Stimulated activated CD8-positive, alpha-beta memory T cell treated with anti-CD3 and anti-CD28 coated beads, Interleukin-2, amount 100 ng/mL, for 48 hours (primary cell): ENCODE results near the gene EML3.
"Not testable (repeated sequence)": the region's sequence is repeated elsewhere in the genome, so short reads cannot be mapped to it uniquely, and the experiment has no call there.

ENCODE experiments used
- DNase-seq, 2 donors: peaks; one replicate each; pipeline ENCODE4 v3.0.0-alpha.2; 2020; ENCODE audit warnings: low read depth in 2 of 2

EML3 gene, protein sequence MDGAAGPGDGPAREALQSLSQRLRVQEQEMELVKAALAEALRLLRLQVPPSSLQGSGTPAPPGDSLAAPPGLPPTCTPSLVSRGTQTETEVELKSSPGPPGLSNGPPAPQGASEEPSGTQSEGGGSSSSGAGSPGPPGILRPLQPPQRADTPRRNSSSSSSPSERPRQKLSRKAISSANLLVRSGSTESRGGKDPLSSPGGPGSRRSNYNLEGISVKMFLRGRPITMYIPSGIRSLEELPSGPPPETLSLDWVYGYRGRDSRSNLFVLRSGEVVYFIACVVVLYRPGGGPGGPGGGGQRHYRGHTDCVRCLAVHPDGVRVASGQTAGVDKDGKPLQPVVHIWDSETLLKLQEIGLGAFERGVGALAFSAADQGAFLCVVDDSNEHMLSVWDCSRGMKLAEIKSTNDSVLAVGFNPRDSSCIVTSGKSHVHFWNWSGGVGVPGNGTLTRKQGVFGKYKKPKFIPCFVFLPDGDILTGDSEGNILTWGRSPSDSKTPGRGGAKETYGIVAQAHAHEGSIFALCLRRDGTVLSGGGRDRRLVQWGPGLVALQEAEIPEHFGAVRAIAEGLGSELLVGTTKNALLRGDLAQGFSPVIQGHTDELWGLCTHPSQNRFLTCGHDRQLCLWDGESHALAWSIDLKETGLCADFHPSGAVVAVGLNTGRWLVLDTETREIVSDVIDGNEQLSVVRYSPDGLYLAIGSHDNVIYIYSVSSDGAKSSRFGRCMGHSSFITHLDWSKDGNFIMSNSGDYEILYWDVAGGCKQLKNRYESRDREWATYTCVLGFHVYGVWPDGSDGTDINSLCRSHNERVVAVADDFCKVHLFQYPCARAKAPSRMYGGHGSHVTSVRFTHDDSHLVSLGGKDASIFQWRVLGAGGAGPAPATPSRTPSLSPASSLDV

DNA sequence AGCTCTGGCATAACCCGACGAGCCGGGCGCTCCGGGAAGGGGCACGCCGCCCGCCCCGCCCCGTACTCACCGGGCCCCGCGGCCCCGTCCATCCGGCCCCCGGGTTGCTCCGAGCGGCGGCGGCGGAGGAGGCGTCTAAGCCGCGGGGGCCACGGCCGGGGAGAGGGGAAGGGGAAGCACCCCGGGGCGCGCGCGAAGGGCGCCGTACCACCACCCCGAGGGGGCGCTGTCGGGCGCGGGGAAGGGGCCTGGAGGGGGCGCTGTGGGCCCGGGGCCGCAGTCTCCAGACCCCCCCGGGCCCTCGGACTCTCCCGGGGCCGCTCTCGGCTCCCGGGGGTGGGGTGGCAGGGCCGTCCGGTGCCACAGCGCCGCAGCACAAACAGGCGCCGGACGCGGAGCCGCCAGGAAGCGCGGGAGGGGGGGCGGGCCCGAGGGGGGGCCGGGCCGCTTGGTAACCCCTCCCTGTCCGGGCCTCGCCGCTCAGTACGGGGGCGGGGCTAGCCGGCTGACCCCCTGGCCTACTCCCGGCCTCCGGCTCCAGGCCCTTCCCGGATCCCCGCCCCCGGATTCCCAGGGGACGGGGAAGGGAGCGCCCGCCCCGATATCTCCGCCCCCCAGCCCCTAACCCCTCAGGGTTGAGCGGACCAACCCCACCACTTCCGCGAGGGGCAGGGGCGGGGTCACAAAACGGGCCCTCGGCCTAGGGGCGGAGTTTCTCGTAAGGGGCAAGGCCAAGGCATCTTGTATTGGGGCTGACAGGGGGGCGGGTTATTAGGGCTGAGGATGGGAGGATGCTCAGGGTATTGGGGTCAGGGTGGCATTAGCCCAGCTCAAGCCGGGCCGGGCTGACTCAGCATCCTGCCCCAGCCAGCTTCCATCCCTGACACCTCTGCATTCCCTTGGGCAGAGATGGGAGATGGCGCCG, at the start of gene EML3, which contains the start of gene ROM1:
Gene EML3, minus strand, starts transcription at position 410 of the 925 bp plus-strand sequence. Its CDS starts 318 bp downstream, at position 92.
Gene ROM1, plus strand, starts transcription at position 892 of the 925 bp plus-strand sequence. Its CDS starts 25 bp downstream, at position 917.
- DNase-seq, result peak; percentile 78 to 81

GRCh38 chr11:62656796-62657429, 44.3 kb upstream of the EML3 start:
- DNase-seq, result no peak

DNA sequence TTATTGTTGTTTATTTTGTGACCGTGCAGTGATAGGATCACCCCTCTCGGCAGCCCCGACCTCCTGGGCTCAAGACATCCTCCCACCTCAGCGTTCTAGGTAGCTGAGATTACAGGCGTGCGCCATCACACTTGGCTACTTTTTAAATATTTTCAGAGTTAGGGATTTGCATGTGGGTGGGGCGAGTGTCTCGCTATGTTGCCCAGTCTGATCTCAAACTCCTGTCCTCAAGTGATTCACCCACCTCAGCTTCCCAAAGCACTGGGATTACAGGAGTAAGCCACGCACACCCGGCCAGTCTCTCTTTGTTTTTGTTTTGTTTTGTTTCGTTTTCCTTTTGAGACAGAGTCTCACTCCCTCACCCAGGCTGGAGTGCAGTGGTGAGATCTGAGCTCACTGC, 41.7 kb upstream of the EML3 start:
- no peak for DNase-seq

DNA sequence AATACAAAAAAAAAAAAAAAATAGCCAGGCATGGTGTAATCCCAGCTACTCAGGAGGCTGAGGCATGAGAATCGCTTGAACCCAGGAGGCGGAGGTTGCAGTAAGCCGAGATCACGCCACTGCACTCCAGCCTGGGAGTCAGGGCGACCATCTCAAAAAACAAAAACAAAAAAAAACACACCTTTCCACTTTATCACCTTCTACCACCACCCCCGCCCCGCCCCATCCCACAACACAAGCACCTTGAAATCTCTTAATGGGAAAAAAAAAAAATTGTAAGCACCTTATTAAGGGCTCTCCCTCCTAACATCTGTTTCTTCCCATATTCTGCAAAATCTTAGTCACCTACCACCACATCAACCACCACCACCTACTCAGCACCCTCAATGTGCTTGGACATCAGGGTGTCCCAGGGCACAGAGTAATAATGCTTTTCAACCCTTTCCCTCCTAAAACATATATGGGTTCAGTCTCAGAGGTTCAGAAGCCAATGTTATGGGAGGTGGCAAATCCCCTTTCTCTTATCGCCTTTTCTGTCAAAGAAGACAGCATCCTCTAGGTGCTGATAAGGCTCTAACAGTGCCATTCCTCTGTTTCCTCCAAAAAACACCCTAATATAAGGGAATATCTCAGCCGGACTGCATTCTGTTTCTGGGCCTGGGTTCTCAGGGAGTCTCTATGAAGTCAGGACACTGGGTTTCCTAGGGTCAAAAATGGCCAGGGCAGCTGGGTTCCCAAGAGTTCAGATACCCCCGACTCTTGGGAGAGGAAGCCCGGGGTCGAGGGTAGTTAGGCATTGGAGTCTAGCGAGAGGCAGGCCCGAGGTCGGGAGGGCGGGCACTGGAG, 39.8 kb upstream of the EML3 start:
- no peak for DNase-seq

DNA sequence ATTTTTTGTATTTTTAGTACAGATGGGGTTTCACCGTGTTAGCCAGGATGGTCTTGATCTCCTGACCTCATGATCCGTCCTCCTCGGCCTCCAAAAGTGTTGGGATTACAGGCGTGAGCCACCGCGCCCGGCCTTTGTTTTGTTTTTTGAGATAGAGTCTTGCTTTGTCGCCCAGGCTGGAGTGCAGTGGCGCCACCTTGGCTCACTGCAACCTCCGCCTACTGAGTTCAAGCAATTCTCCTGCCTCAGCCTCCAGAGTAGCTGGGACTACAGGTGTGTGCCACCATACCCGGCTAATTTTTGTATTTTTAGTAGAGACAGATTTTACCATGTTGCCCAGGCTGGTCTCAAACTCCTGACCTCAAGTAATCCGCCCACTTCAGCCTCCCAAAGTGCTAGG, 37.7 kb upstream of the EML3 start:
- DNase-seq, result not testable (repeated sequence)

DNA sequence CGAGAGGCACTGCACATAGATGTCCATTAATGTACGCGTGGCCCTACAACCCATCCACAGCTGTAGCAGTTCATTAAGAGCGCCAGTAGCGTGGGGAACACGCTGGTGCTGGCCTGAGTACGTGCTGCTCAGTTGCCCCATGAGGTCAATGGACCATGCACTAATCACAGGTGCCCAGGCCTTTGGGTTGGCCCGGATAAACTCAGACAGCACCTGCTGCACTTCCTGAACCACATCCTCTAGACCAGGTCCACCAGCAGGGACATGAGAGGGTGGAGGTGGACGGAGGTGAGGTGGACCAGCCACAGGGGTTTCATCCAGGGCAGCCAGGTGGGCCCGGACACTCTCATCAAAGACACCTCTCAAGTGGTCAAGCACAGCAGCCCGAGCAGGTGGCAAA, 36.9 kb upstream of the EML3 start:
- DNase-seq, result no peak

DNA sequence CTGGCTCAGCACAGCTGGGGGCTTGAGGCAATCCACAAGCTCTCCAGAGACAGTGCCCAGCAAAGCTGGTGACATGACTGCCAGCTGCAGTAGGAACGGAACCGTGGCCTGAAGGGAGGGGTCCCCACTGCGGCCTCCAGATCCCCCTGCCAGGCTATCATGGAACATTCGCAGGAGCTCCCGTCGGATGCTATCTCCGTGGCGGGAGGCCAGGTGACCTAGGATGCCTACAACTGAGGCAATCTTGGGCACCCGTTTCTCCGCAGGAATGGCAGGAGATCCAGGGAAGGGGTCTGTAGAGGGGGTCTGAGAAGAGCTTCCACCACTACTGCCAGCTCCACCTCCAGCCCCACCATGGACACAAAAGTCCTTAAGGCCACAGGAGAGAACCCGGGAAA, 36.4 kb upstream of the EML3 start:
- no peak for DNase-seq

- DNase-seq, result no peak
These were observed 35.8 kb upstream of the EML3 start for GRCh38 chr11:62648185-62648966.

- DNase-seq, result no peak
These were observed 35.0 kb upstream of the EML3 start for GRCh38 chr11:62647609-62648005.

- DNase-seq, result no peak
These were observed 34.4 kb upstream of the EML3 start for GRCh38 chr11:62646825-62647608.

- peak; percentile 99 to 100 for DNase-seq
These were observed 33.6 kb upstream of the EML3 start, which contains the start of gene GANAB for GRCh38 chr11:62645946-62646824. TSS of gene GANAB (minus strand) at chr11:62646613. CDS start at chr11:62646599, 14 bp downstream.

DNA sequence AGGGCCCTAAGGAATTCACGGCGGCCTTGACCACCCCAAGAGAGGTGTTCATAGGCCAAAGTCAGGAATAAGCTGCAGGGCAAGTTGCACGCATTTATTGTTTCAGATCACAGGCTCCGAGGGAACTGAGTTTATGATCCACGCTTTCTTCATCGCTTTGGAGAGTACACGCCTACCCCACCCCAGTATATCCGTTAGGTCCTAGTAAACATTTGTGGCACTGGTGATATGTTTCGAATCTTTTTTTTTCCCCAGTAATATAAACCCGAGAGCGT, 33.0 kb upstream of the EML3 start:
- DNase-seq, result no peak

DNA sequence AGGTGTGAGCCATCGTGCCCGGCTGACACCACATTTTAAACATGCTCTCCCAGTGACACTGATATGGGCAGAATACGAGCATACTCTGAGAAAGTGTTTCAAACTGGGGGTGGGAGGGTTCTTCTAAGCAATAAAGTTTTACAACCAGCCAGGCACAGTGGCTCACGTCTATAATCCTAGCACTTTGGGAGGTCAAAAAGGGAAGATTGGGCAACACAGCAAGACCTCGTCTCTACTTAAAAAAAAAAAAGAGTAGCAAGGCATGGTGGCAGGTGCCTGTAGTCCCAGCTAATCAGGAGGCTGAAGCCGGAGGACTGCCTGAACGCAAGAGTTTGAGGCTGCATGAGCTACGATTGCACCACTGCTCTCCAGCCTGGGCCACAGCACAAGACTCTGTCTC, 31.6 kb upstream of the EML3 start:
- no peak for DNase-seq

GRCh38 chr11:62632492-62632891, 19.9 kb upstream of the EML3 start:
- DNase-seq, result no peak

DNA sequence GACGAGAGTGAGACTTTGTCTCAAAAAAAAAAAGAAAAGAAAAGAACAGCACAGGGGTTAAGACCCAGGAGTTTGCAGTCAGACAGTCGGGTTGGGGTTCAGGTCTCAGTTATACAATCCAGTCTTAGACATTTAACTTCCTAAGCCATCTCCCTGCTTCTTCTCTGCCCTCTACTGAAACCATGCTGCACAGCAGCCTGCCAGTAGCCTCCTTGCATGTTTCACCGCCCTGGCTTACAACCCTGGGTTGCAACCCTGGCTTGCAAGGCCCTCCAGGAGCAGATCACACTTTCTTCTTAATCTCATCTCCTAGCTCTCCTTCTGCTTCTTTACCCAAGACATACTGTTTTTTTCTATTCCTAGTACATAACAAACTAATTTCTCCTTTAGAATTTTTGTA, 15.1 kb upstream of the EML3 start:
- DNase-seq, result no peak

DNA sequence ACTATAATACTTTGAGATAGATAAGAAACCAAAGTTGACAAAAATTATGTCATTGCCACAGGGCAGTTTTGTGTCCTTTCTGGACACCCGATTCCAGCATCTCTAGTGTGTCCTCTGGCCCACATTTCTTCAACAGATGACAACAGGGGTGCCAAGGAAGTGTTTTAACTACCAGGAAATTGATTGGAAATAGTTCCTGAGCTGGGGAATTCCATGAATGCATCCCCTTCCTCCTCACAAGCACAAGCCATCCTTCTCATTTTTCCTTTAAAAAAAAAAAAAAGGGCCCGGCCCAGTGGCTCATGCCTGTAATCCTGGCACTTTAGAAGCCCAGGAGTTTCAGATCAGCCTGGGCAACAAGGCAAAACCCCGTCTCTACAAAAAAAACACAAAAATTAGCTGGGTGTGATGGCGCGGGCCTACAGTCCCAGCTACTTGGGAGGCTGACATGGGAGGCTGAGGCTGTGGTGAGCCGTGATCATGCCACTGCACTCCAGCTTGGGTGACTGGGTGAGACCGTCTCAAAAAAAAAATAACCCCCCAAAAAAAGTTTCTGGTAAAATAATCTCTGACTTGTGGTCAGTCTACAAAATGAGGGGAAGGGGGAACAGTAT, 10.0 kb upstream of the EML3 start:
- DNase-seq, result no peak
